Measurements from ENCODE around the gene EPHA3. TPM values are rescaled to one million over a fixed set of nuclear protein-coding genes. Genes with fewer than 3 reads are reported as not detected.
"Not testable (repeated sequence)": the region's sequence is repeated elsewhere in the genome, so short reads cannot be mapped to it uniquely, and the experiment has no call there.

EPHA3 gene
- polyA plus RNA-seq, 1 donor, result 26.9 TPM

DNA sequence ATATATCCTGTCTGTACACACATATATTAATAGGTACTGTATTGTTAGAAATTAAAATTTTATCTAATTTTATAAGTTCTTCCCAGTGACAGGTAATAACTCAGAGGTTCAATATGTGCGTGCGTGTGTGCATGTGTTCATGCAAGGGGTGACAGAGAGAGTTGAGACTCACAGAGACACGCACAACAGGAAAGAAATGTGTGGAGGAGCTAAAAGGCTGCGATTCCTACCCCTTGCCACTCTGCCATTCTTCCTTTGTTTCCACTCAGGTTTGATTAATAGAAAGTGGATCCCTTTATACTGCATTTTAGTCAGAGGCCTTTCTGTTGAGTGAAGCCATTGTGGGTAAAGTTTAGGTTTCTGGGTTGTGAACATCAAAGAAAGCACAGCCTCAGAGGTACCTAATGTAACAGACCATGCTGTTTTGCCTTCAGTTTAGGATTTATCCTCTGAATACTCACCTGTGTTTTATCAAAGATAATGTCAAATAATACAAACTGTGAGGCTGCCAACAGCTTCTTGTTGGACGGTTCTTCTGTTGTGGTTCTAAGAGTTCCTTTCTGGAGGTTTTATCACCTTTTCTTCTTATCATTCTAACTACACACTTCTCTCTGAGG is 182.3 kb downstream of the EPHA3 start:
- no peak for DNase-seq

DNA sequence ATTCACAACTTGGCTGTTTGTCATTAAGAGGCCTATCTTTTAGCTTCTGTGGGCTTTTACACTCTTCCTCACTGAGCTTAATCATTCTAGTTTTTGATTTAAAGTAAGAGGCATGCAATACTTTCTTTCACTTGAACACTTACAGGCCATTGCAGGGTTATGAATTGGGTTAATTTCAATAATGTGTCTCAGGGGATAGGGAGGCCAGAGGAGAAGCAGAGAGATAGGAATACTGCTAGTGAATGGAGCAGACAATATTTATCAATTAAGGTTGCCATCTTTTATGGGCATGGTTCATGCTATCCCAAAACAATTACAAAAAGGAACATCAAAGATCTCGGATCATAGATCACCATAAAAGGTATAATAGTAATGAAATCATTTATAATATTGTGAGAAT is 189.8 kb downstream of the EPHA3 start:
- no peak for DNase-seq

DNA sequence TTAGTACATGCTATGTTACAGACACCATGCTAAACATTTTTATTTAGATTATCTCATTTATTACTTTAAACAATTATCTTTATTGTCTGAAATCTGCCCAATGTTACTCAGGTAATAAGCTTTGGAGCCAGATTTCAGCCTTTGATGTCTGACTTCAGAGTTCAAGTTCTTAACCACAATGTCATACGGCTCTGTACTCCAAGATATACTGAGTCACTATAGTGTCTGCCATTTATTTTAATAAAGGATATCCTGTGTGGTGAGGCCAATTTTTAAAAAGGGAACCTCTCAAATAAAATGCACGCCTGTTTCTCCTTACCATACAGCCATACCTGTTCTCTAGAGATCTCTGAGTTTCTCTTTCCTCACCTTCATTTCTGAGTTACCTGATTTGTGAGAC is 193.1 kb downstream of the EPHA3 start:
- no peak for DNase-seq

DNA sequence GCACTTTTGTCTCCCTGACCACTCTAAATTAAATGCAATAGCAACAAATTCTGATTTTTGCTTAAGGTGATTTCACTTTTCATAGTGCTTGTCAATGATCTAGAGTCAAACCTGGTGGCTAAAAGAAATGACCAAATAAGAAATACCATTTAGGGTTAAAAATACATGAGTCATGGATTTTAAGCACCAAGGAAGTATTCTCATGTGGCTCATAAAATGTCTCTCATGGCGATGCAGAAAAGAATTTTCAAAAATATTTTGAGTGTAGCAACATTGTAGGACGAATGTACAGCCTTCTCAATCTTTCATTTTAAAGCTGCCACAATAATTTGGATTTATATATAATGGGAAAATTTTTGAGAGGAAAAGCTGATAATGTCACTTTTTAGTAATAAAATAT is 193.6 kb downstream of the EPHA3 start:
- DNase-seq, result no peak

GRCh38 chr3:89303701-89304100 is 196.3 kb downstream of the EPHA3 start:
- no peak for DNase-seq

DNA sequence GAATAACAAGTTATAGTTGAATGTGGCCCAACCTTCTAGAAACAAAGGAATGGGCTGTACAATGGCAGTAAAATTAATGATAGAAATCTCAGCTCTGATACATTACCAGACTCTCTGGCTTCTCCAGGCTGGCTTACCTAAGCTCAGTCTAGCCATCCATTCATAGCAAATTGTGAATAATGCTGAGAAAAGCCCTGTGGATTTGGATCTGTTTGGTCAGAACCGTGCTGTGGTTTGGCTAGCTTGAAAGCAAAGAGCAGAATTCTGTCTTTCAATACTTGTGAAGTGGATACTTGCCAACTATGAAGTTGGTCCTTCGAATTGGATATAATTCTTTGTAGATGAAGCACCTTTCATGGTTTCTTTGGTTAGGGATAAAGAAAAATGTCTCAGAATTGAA is 199.1 kb downstream of the EPHA3 start:
- no peak for DNase-seq

GRCh38 chr3:89311581-89311980 is 204.2 kb downstream of the EPHA3 start:
- no peak for DNase-seq

GRCh38 chr3:89312141-89312540 is 204.7 kb downstream of the EPHA3 start:
- no peak for DNase-seq

GRCh38 chr3:89314454-89315098 is 207.2 kb downstream of the EPHA3 start:
- DNase-seq, result no peak

- DNase-seq, result no peak
These were observed 208.5 kb downstream of the EPHA3 start for GRCh38 chr3:89315750-89316470.

DNA sequence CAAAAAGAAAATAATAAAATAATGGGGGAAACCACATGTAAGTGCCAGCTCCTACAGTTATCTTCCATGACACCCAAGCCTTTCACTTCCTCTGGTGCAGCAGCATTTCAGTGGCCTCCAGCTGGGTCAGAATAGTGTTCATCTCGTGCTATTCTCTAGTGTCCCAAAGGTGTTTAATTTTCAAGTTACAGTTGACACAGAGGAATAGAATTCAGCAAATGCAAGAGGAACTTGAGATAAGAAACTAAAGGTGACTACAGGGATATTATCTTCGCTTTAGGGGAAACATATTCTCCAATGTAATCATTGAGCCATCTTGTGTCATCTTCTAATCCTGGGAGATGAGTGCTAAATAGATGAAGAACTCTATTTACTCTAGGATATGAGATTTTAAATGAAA is 212.8 kb downstream of the EPHA3 start:
- DNase-seq, result no peak

- no peak for DNase-seq
These were observed 219.6 kb downstream of the EPHA3 start for GRCh38 chr3:89326997-89327396.

DNA sequence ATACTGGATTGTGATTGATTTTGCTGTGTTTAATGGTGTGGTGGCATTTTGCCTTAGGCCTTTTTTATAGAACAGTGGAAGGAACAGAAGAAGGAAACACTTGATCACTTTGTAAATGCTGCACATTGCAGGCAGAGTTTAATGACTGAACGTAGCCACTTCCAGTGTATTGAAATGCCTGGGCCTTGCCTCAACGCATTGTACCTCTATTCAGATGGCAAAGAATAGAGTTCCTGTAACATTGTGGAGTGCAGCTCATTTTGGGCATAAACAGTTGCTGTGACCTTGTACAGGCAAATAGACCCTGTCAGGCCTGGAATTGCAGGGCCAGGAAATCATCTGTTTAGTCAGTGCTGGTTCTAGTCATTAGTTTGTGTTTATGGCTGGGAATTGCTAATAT is 225.0 kb downstream of the EPHA3 start:
- DNase-seq, result no peak

DNA sequence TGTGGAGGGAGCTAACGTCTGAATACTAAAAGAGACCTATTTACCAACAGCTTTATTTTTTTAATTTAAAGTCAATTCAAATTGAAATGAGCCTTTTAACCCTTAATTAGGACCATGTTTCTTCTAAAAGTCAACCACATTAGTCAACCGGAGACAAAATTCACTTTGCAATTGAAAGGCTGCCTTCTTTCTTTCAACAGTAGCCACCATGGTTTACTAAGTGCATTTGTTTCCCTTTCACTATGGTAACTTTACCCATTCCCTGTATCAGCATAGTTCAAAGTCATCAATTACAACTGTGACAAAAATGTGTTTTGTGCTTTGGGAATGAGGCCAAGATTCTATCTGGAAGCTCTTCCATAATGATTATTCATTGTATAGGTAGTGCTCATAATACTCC is 225.4 kb downstream of the EPHA3 start:
- no peak for DNase-seq

- no peak for DNase-seq
These were observed 228.3 kb downstream of the EPHA3 start for GRCh38 chr3:89335693-89336092.

GRCh38 chr3:89340408-89340807 is 233.0 kb downstream of the EPHA3 start:
- DNase-seq, result peak; percentile 38

DNA sequence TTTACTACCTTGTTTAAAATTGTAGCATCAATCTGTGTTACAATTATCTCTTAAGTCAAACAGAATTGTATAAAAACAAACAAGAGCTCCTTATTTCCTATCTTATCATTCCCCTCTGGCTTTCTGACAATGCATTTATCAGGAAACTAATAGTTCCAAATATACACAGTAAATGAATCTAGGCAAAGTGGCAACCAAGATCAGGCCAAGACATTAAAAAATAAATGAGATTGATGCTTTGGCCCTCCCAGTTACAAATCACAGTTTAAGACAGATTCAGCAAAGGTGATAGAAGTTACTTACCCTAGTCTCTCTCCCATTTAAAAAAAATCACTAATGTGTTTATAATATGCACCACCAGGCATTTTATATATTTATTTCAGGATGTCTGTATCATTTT is 236.7 kb downstream of the EPHA3 start:
- DNase-seq, result no peak

- not testable (repeated sequence) for DNase-seq
These were observed 243.5 kb downstream of the EPHA3 start for GRCh38 chr3:89350935-89351334.

- no peak for DNase-seq
These were observed 246.0 kb downstream of the EPHA3 start for GRCh38 chr3:89353465-89353864.

DNA sequence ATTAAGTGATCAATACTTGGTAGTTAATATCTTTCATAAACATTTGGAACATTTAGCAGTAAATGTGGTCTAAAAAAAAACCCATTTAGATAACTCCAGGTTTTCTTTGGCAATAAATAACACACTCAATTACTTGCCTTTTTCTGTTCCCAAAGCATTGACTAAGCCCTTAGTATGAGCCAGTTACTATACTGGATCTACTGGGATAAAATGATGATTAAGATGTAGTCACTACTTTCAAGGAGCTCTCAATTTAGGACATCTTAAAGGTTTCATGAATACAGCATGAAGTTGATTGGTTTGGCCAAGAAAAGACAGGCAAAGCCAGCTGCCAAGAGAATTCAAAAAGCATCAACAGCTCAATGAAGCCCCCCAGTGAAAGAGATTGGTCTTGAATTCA is 250.9 kb downstream of the EPHA3 start:
- DNase-seq, result no peak

DNA sequence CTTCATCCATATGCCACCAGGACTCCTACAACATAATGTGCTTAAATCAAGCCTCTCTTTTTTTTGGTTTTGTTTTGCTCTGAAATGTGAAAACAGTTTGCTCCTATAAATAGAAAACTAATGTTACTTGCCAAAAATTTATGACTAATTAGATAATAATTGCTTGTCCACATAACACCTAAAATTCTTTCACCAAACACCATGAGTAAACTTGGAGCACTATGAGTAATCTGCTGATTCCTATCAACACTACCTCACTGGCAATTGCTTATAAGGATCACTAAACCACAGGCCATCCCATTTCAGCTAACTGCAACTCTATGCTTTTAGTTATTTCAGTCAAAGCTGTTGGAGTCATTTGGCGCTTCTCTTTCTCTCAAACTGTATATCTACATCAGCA is 252.7 kb downstream of the EPHA3 start:
- no peak for DNase-seq

- DNase-seq, result no peak
These were observed 255.1 kb downstream of the EPHA3 start for GRCh38 chr3:89362496-89362895.

DNA sequence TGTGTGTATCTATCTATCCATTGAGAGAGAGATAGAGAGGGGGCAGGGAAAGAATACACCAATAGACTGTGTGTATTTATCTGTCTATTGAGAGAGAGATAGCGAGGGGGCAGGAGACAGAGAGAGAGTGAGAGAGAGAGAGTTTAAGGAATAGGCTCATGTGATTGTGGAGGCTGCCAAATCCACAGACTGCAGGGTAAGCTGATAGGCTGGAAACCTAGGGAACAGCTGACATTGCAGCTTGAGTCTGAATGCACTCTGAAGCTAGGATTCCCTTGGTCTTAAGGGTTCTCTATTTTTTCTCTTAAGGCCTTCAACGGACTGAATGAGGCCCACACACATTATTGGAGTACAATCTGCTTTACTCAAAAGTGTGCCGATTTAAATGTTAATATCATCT is 255.8 kb downstream of the EPHA3 start:
- DNase-seq, result no peak

- peak; percentile 72 for DNase-seq
These were observed 256.9 kb downstream of the EPHA3 start for GRCh38 chr3:89364314-89364713.

Measured in hindlimb muscle (tissue), 1 donor.